Naive thymus-derived CD4-positive, alpha-beta T cell (primary cell): ENCODE results near the gene TMEM108. TPM values are rescaled to one million over a fixed set of nuclear protein-coding genes. Genes with fewer than 3 reads are reported as not detected.

Source experiments
- ATAC-seq: fragments of 150-1000 bp; cut with Tn5 transposase; 2 replicates; pipeline ENCODE4 v1.10.0; 2021; ENCODE audit warnings: mild to moderate bottlenecking, moderate library complexity
- CTCF ChIA-PET: fragments of 350-600 bp; sonication (Branson Sonifier 250); formaldehyde crosslinking; loops from one replicate; lab custom pipeline; 2021; ENCODE audit warnings: antibody characterized with exemption; lab: Charles Lee
- POLR2A ChIA-PET: fragments of 350-600 bp; sonication (Branson Sonifier 250); formaldehyde crosslinking; loops from one replicate; lab custom pipeline; 2021; ENCODE audit warnings: antibody characterized with exemption, inconsistent platforms; lab: Charles Lee
- DNase-seq, 9 donors: peaks; one replicate each; pipeline versions ENCODE4 v3.0.0 to v3.0.0-alpha.2; 2020 to 2022; ENCODE audit warnings: mixed read lengths in 1 of 9
- H3K27ac ChIP-seq: one replicate; pipeline ENCODE4 v1.7.0; 2013; ENCODE audit warnings: mild to moderate bottlenecking, low read depth, low read length, moderate library complexity
- H3K27me3 ChIP-seq, 2 donors: one replicate each; pipeline ENCODE4 v1.7.0; 2013; ENCODE audit warnings: low read length in 2 of 2, mild to moderate bottlenecking in 2 of 2, moderate library complexity in 2 of 2; ENCODE audit not compliant: control insufficient read depth in 2 of 2, insufficient read depth in 2 of 2
- H3K36me3 ChIP-seq, 3 experiments: 1 replicate in 2 of 3; 2 replicates in 1 of 3; pipeline ENCODE4 v1.7.0; 2013; ENCODE audit warnings: low read length in 3 of 3, mild to moderate bottlenecking in 3 of 3, moderate library complexity in 1 of 3; ENCODE audit not compliant: insufficient read depth in 3 of 3, control insufficient read depth in 2 of 3
- H3K4me1 ChIP-seq, 2 donors: one replicate each; pipeline ENCODE4 v1.7.0; 2013; ENCODE audit warnings: low read length in 2 of 2, mild to moderate bottlenecking in 2 of 2, moderate library complexity in 1 of 2; ENCODE audit not compliant: control insufficient read depth in 2 of 2, insufficient read depth in 2 of 2
- H3K4me3 ChIP-seq: 2 replicates; pipeline ENCODE4 v1.7.0; 2013; ENCODE audit warnings: mild to moderate bottlenecking, low read length
- H3K9me3 ChIP-seq, 3 experiments: 1 replicate in 2 of 3; 2 replicates in 1 of 3; pipeline ENCODE4 v1.7.0; 2013; ENCODE audit warnings: low read length in 3 of 3; ENCODE audit not compliant: control insufficient read depth in 2 of 3
- H3K27ac Mint-ChIP-seq, 9 donors: one replicate each; pipeline ENCODE4 v1.8.0; 2020 to 2022; ENCODE audit warnings: mixed read lengths in 9 of 9, mild to moderate bottlenecking in 8 of 9, moderate library complexity in 5 of 9, inconsistent platforms in 2 of 9
- H3K27me3 Mint-ChIP-seq, 5 donors: one replicate each; pipeline ENCODE4 v1.8.0; 2021 to 2022; ENCODE audit warnings: mixed read lengths in 5 of 5, mild to moderate bottlenecking in 1 of 5
- H3K36me3 Mint-ChIP-seq, 5 donors: one replicate each; pipeline ENCODE4 v1.8.0; 2020 to 2022; ENCODE audit warnings: mixed read lengths in 5 of 5, mild to moderate bottlenecking in 3 of 5, inconsistent platforms in 1 of 5
- H3K4me1 Mint-ChIP-seq, 7 donors: one replicate each; pipeline ENCODE4 v1.8.0; 2020 to 2022; ENCODE audit warnings: mixed read lengths in 7 of 7, mild to moderate bottlenecking in 3 of 7, inconsistent platforms in 1 of 7
- H3K4me3 Mint-ChIP-seq, 10 donors: one replicate each; pipeline ENCODE4 v1.8.0; 2020 to 2022; ENCODE audit warnings: mild to moderate bottlenecking in 10 of 10, mixed read lengths in 10 of 10, moderate library complexity in 6 of 10, inconsistent platforms in 2 of 10
- H3K9me3 Mint-ChIP-seq, 11 donors: one replicate each; pipeline ENCODE4 v1.8.0; 2020 to 2022; ENCODE audit warnings: mixed read lengths in 11 of 11, mild to moderate bottlenecking in 4 of 11, inconsistent platforms in 1 of 11, moderate library complexity in 1 of 11
- intact Hi-C, 2 donors: fragments of 100-400 bp; cut with micrococcal nuclease; formaldehyde crosslinking; loops; one replicate each; pipeline ENCODE4 v1.15.1; 2023
- polyA plus RNA-seq, 2 donors: library from polyadenylated mRNA; unstranded; fragments of 300-500 nt; fragmentation: Illumina TruSeq; gene quantifications; one replicate each; pipeline ENCODE4 v1.2.3, GENCODE V29; 2021
- total RNA-seq, 6 experiments: library from RNA in 5 of 6; stranded (reverse) in 5 of 6; gene quantifications; 1 replicate in 5 of 6; 2 replicates in 1 of 6; pipeline ENCODE4 v1.2.3 and lab custom pipeline; 2021 to 2026

TMEM108 gene
- total and polyA plus RNA-seq, 7 experiments from 2014 or later = not detected

- intact Hi-C loops = no loop called here
- H3K27me3 ChIP-seq = no peaks in the 10 kb centered on the region
- Mint-ChIP-seq H3K9me3 (peaks cover 0 to 14% (median 0%) of the 10 kb centered on the region in 11 donors), H3K4me1 (no peaks in the 10 kb centered on the region), H3K36me3 (no peaks in the 10 kb centered on the region), H3K27ac (no peak overlapping the region), H3K4me3 (no peak overlapping the region), H3K27me3 (peaks cover 9 to 20% (median 17%) of the 10 kb centered on the region in 5 donors)
- no peaks in the 10 kb centered on the region for H3K36me3 ChIP-seq
- no peak for DNase-seq
- H3K27ac ChIP-seq = no peak overlapping the region
- ChIA-PET POLR2A (no interaction called here), CTCF (interaction anchor here (0.5 kb wide), 1 partner anchor 11 kb away, joined by 3 read pairs; no protein-coding TSS in a partner anchor)
- ATAC-seq = no peak
- H3K4me1 ChIP-seq = no peaks in the 10 kb centered on the region
- no peaks in the 10 kb centered on the region for H3K9me3 ChIP-seq
- H3K4me3 ChIP-seq = no peak overlapping the region
Observed at GRCh38 chr3:133360476-133360875, 322.3 kb downstream of the TMEM108 start.

DNA sequence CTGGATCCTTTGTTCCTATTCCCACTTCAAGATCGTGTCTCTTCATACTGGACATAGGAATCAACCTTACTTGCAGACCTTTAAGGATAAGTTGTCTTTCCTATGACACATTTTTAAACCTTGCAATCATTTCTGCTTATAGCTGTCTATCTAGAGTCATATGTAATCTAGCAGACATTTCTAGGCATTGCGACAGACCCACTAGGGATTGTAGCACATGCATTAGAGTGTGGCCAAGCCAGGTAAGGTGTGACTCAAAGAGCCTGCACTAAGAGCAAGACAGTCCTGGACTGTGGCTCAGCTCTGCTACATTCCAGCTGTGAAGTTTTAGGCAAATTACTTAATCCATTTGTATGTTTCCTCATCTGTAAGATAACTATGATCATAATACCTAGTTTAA lies 322.8 kb downstream of the TMEM108 start:
- ATAC-seq (no peak), DNase-seq (no peak)
- Histone ChIP-seq H3K4me3 (no peak overlapping the region), H3K27ac (no peak overlapping the region), H3K4me1 (no peaks in the 10 kb centered on the region), H3K36me3 (no peaks in the 10 kb centered on the region), H3K27me3 (no peaks in the 10 kb centered on the region), H3K9me3 (no peaks in the 10 kb centered on the region)
- no peaks in the 10 kb centered on the region for H3K36me3 Mint-ChIP-seq
- ChIA-PET POLR2A (no interaction called here), CTCF (no interaction called here)
- intact Hi-C loops = no loop called here
- H3K4me1 Mint-ChIP-seq = no peaks in the 10 kb centered on the region
- H3K27ac Mint-ChIP-seq = no peak overlapping the region
- H3K9me3 Mint-ChIP-seq = peaks cover 0 to 10% (median 0%) of the 10 kb centered on the region in 11 donors
- no peak overlapping the region for H3K4me3 Mint-ChIP-seq
- H3K27me3 Mint-ChIP-seq = peaks cover 12 to 19% (median 16%) of the 10 kb centered on the region in 5 donors

GRCh38 chr3:133361435-133361834 lies 323.2 kb downstream of the TMEM108 start:
- intact Hi-C loops = no loop called here
- Histone ChIP-seq H3K9me3 (no peaks in the 10 kb centered on the region), H3K36me3 (no peaks in the 10 kb centered on the region), H3K4me3 (no peak overlapping the region), H3K27ac (no peak overlapping the region), H3K4me1 (no peaks in the 10 kb centered on the region), H3K27me3 (no peaks in the 10 kb centered on the region)
- Mint-ChIP-seq H3K9me3 (peaks cover 0 to 6% (median 0%) of the 10 kb centered on the region in 11 donors), H3K27ac (no peak overlapping the region), H3K4me3 (no peak overlapping the region), H3K4me1 (no peaks in the 10 kb centered on the region), H3K27me3 (peaks cover 12 to 17% (median 13%) of the 10 kb centered on the region in 5 donors), H3K36me3 (no peaks in the 10 kb centered on the region)
- ChIA-PET CTCF (no interaction called here), POLR2A (no interaction called here)
- no peak for DNase-seq
- ATAC-seq = no peak

GRCh38 chr3:133362539-133362938 lies 324.3 kb downstream of the TMEM108 start:
- Mint-ChIP-seq H3K27ac (no peak overlapping the region), H3K27me3 (peaks cover 5 to 17% (median 7%) of the 10 kb centered on the region in 5 donors), H3K4me3 (no peak overlapping the region), H3K36me3 (no peaks in the 10 kb centered on the region), H3K9me3 (no peaks in the 10 kb centered on the region), H3K4me1 (no peaks in the 10 kb centered on the region)
- ATAC-seq = no peak
- no peaks in the 10 kb centered on the region for H3K36me3 ChIP-seq
- H3K27ac ChIP-seq = no peak overlapping the region
- no peaks in the 10 kb centered on the region for H3K9me3 ChIP-seq
- H3K27me3 ChIP-seq = no peaks in the 10 kb centered on the region
- ChIA-PET POLR2A (no interaction called here), CTCF (no interaction called here)
- DNase-seq = no peak
- H3K4me3 ChIP-seq = no peak overlapping the region
- no peaks in the 10 kb centered on the region for H3K4me1 ChIP-seq
- intact Hi-C loops = no loop called here

DNA sequence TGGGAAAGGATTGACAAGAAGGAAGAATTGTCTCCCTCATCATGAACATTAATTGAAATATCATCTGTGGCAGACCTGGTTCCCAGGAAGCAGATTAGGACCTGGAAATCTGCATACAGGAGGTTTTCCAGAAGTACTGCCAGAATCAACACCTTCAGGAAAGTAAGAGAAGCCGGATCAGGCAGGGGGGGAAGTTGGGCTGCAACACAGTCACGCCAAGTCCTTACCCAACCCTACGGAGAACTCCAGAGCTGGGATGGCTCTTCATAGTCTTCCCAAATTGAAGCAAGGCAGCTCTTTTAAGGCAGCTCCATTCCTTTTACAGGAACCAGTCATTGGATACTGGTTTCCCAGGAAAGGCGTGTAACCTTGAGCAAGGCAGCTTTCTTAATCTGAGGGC lies 326.5 kb downstream of the TMEM108 start:
- ATAC-seq = no peak
- POLR2A ChIA-PET = no interaction called here

GRCh38 chr3:133366921-133367320 lies 328.7 kb downstream of the TMEM108 start:
- Mint-ChIP-seq H3K4me1 (no peaks in the 10 kb centered on the region), H3K36me3 (no peaks in the 10 kb centered on the region), H3K9me3 (no peaks in the 10 kb centered on the region), H3K27me3 (peaks cover 0 to 16% (median 0%) of the 10 kb centered on the region in 5 donors), H3K27ac (no peak overlapping the region), H3K4me3 (no peak overlapping the region)
- Histone ChIP-seq H3K9me3 (no peaks in the 10 kb centered on the region), H3K36me3 (no peaks in the 10 kb centered on the region), H3K4me3 (no peak overlapping the region), H3K4me1 (no peaks in the 10 kb centered on the region), H3K27me3 (no peaks in the 10 kb centered on the region), H3K27ac (no peak overlapping the region)
- CTCF ChIA-PET = no interaction called here
- ATAC-seq = no peak
- no peak for DNase-seq
- intact Hi-C loops = no loop called here
- POLR2A ChIA-PET = no interaction called here

More for the DNA sequence above, 326.5 kb downstream of the TMEM108 start:
- DNase-seq = no peak
- no peak overlapping the region for H3K4me3 Mint-ChIP-seq
- H3K27ac ChIP-seq = no peak overlapping the region
- H3K36me3 ChIP-seq = no peaks in the 10 kb centered on the region
- H3K4me3 ChIP-seq = no peak overlapping the region
- H3K36me3 Mint-ChIP-seq = no peaks in the 10 kb centered on the region
- no peak overlapping the region for H3K27ac Mint-ChIP-seq
- no peaks in the 10 kb centered on the region for H3K9me3 Mint-ChIP-seq
- intact Hi-C loops = no loop called here
- no peaks in the 10 kb centered on the region for H3K4me1 ChIP-seq
- no peaks in the 10 kb centered on the region for H3K27me3 ChIP-seq
- peaks cover 0 to 15% (median under 1%) of the 10 kb centered on the region in 5 donors for H3K27me3 Mint-ChIP-seq
- no peaks in the 10 kb centered on the region for H3K4me1 Mint-ChIP-seq
- CTCF ChIA-PET = no interaction called here
- no peaks in the 10 kb centered on the region for H3K9me3 ChIP-seq

GRCh38 chr3:133367403-133367802 lies 329.2 kb downstream of the TMEM108 start:
- H3K4me1 ChIP-seq = no peaks in the 10 kb centered on the region
- H3K27me3 ChIP-seq = no peaks in the 10 kb centered on the region
- H3K4me3 ChIP-seq = no peak overlapping the region
- POLR2A ChIA-PET = no interaction called here
- no peaks in the 10 kb centered on the region for H3K36me3 ChIP-seq
- H3K9me3 ChIP-seq = no peaks in the 10 kb centered on the region
- H3K4me1 Mint-ChIP-seq = no peaks in the 10 kb centered on the region
- no peaks in the 10 kb centered on the region for H3K9me3 Mint-ChIP-seq
- CTCF ChIA-PET = no interaction called here
- no peak overlapping the region for H3K27ac Mint-ChIP-seq
- DNase-seq (no peak), ATAC-seq (no peak)
- peaks cover 0 to 18% (median 0%) of the 10 kb centered on the region in 5 donors for H3K27me3 Mint-ChIP-seq
- intact Hi-C loops = no loop called here
- no peaks in the 10 kb centered on the region for H3K36me3 Mint-ChIP-seq
- no peak overlapping the region for H3K27ac ChIP-seq
- H3K4me3 Mint-ChIP-seq = no peak overlapping the region
